Ammon's horn (tissue), 1 donor: ENCODE data around the gene ZNF808.
"Not testable (repeated sequence)": the region's sequence is repeated elsewhere in the genome, so short reads cannot be mapped to it uniquely, and the experiment has no call there.

ENCODE experiments used
- DNase-seq: peaks from one replicate; pipeline ENCODE4 v3.0.0-alpha.2; 2016; ENCODE audit warnings: low spot score

ZNF808 gene

GRCh38 chr19:52593441-52593840 lies 66.0 kb downstream of the ZNF808 start:
- DNase-seq: not testable (repeated sequence)

GRCh38 chr19:52599241-52599640 lies 71.8 kb downstream of the ZNF808 start:
- DNase-seq: no peak

- DNase-seq: peak; percentile 12
These were observed 73.2 kb downstream of the ZNF808 start for GRCh38 chr19:52600639-52601024.

GRCh38 chr19:52601025-52601973 lies 73.8 kb downstream of the ZNF808 start:
- peak; percentile 89 for DNase-seq

- peak; percentile 13 for DNase-seq
These were observed 74.5 kb downstream of the ZNF808 start for GRCh38 chr19:52601974-52602366.

GRCh38 chr19:52602941-52603340 lies 75.5 kb downstream of the ZNF808 start:
- no peak for DNase-seq

- no peak for DNase-seq
These were observed 76.2 kb downstream of the ZNF808 start for GRCh38 chr19:52603558-52604207.
